ENCODE results near the gene ATP1A4. TPM values are rescaled to one million over a fixed set of nuclear protein-coding genes. Genes with fewer than 3 reads are reported as not detected.

Gene ATP1A4
- total RNA-seq, 1 donor from 2014 or later = not detected

DNA sequence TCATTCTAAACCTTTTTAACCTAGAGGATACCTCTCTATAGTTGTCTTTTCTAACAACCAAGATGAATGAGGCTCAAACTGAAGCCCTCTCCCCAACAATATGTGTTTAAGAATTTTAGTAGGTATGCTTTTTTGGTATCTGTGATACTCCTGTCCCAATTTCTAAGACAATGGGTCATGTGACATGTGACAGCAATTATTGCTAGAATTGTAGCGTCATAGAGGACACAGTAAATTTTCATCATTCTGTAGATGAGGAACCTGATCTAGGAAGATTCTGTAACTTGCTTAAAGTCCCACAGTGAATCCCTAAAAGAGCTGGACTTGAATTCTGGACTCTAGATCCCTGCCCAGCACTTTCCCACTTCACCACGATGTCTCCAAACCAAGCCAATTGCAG is 27.3 kb downstream of the ATP1A4 start:
- Mint-ChIP-seq H3K9me3 (ENCODE audit: low read depth) (no peaks in the 10 kb centered on the region), H3K27ac (no peak overlapping the region), H3K4me1 (ENCODE audit: low read depth) (peaks cover 1% of the 10 kb centered on the region), H3K4me3 (ENCODE audit: low read depth) (no peak overlapping the region), H3K27me3 (peaks cover 10% of the 10 kb centered on the region), H3K36me3 (ENCODE audit: insufficient read depth) (no peaks in the 10 kb centered on the region)
- TF ChIP-seq, protein P1, sequence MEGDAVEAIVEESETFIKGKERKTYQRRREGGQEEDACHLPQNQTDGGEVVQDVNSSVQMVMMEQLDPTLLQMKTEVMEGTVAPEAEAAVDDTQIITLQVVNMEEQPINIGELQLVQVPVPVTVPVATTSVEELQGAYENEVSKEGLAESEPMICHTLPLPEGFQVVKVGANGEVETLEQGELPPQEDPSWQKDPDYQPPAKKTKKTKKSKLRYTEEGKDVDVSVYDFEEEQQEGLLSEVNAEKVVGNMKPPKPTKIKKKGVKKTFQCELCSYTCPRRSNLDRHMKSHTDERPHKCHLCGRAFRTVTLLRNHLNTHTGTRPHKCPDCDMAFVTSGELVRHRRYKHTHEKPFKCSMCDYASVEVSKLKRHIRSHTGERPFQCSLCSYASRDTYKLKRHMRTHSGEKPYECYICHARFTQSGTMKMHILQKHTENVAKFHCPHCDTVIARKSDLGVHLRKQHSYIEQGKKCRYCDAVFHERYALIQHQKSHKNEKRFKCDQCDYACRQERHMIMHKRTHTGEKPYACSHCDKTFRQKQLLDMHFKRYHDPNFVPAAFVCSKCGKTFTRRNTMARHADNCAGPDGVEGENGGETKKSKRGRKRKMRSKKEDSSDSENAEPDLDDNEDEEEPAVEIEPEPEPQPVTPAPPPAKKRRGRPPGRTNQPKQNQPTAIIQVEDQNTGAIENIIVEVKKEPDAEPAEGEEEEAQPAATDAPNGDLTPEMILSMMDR (IDR thresholded peaks at IDR 0.05; ENCODE audit: unreplicated experiment) = no peak
- no peak for DNase-seq (ENCODE audit: low spot score, unreplicated experiment)

DNA sequence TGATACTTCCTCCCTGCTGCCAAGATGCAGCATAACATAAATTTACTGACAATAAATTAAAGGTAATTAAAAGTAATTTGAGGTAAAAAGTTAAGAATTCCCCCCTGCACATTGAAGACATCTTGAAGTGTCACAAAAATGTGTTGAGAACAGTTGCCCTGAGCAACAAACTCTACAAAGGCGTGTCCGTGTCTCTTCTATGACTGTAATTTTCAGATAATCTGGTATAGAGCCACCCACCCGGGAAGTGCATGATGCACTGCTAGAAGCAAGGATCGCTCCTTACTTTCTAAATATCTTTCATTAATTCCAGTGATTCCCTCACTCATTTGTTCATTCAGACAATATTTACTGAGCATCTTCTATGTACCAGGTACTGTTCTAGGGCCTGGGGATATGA is 27.9 kb downstream of the ATP1A4 start:
- Mint-ChIP-seq H3K4me1 (ENCODE audit: low read depth) (peaks cover 1% of the 10 kb centered on the region), H3K27me3 (peaks cover 8% of the 10 kb centered on the region), H3K9me3 (ENCODE audit: low read depth) (no peaks in the 10 kb centered on the region), H3K27ac (no peak overlapping the region), H3K36me3 (ENCODE audit: insufficient read depth) (no peaks in the 10 kb centered on the region), H3K4me3 (ENCODE audit: low read depth) (no peak overlapping the region)
- TF ChIP-seq, protein P1 (IDR thresholded peaks at IDR 0.05; ENCODE audit: unreplicated experiment) = no peak
- DNase-seq (ENCODE audit: low spot score, unreplicated experiment) = no peak

DNA sequence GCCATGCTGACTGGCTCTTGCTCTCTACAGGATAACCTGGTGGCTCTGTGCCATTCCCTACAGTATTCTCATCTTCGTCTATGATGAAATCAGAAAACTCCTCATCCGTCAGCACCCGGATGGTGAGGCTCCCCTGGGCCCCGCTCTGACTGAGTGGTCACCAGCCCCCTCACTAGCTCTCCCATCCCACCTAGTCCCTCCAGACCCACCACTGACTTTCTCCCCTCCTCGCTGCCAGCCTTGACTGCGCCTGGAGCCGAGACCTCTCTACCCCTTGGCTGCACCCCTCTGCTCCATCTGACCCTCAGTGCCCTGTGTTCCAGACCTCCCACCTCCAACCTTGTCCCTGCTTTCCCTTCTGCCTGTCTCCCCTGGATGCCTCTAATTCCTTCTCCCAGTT is 34.8 kb downstream of the ATP1A4 start:
- H3K9me3 Mint-ChIP-seq (ENCODE audit: low read depth) = no peaks in the 10 kb centered on the region
- H3K27ac Mint-ChIP-seq = no peak overlapping the region
- no peaks in the 10 kb centered on the region for H3K36me3 Mint-ChIP-seq (ENCODE audit: insufficient read depth)
- H3K4me1 Mint-ChIP-seq (ENCODE audit: low read depth) = peaks cover 1% of the 10 kb centered on the region
- TF ChIP-seq, protein P1 (IDR thresholded peaks at IDR 0.05; ENCODE audit: unreplicated experiment) = no peak
- no peak overlapping the region for H3K4me3 Mint-ChIP-seq (ENCODE audit: low read depth)
- H3K27me3 Mint-ChIP-seq = peaks cover 3% of the 10 kb centered on the region
- DNase-seq (ENCODE audit: low spot score, unreplicated experiment) = no peak

DNA sequence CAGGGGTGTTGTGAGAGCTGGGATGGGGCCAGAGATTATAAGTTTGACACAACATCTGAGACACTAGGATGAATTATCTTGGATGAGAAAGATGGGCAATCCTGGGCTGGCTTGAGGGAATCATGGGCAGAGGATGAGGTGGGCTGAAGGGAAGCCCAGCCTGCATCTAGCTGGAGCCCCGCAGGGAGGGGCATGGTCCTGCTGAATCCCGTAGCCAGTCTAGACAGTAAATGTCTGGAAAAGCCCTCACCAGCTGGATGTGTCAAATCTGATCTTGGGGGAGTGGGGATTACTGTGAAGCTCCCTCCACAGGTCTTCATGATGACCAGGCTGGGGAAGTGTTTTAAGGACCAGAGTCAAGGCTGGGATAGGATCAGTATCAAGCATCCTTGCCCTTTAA is 35.3 kb downstream of the ATP1A4 start:
- H3K27me3 Mint-ChIP-seq = peaks cover 3% of the 10 kb centered on the region
- no peak overlapping the region for H3K4me3 Mint-ChIP-seq (ENCODE audit: low read depth)
- TF ChIP-seq, protein P1 (IDR thresholded peaks at IDR 0.05; ENCODE audit: unreplicated experiment) = no peak

DNA sequence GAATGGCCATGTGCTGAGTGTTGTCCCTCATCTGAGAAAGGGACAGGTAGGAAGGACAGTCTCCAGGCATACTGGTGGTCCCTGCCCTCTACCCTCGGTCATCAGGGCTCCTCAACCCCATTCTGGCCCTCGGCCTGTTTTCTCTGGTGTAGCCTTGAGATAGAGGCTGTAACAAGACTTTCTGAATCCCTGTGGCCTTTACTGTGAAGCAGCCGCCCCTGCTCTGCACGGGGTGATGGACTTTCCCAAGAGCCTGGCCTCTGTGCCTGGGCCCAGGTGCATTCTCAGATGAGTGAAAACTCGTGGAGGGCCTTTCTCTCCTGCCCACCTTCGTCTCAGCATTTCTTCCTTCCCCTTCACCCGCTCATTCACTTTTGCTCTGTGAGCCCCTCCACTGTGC is 36.0 kb downstream of the ATP1A4 start:
- no peak for DNase-seq (ENCODE audit: low spot score, unreplicated experiment)
- Mint-ChIP-seq H3K27ac (no peak overlapping the region), H3K4me1 (ENCODE audit: low read depth) (peaks cover 1% of the 10 kb centered on the region), H3K27me3 (peaks cover 3% of the 10 kb centered on the region), H3K36me3 (ENCODE audit: insufficient read depth) (no peaks in the 10 kb centered on the region), H3K4me3 (ENCODE audit: low read depth) (no peak overlapping the region), H3K9me3 (ENCODE audit: low read depth) (no peaks in the 10 kb centered on the region)
- TF ChIP-seq, protein P1 (IDR thresholded peaks at IDR 0.05; ENCODE audit: unreplicated experiment) = no peak

More for the DNA sequence above, 35.3 kb downstream of the ATP1A4 start:
- Mint-ChIP-seq H3K9me3 (ENCODE audit: low read depth) (no peaks in the 10 kb centered on the region), H3K36me3 (ENCODE audit: insufficient read depth) (no peaks in the 10 kb centered on the region), H3K27ac (no peak overlapping the region), H3K4me1 (ENCODE audit: low read depth) (peaks cover 1% of the 10 kb centered on the region)
- DNase-seq (ENCODE audit: low spot score, unreplicated experiment) = no peak

All from progenitor cell of endocrine pancreas (in vitro differentiated cells).